HG02588 (cell line): ENCODE results near the gene FOSL2.

Experiments used
- ATAC-seq: cut with Tn5 transposase; IDR thresholded peaks from one replicate; pipeline ENCODE4 v1.9.1; 2021; ENCODE audit warnings: mild to moderate bottlenecking, moderate library complexity; ENCODE audit not compliant: unreplicated experiment

The FOSL2 gene

DNA sequence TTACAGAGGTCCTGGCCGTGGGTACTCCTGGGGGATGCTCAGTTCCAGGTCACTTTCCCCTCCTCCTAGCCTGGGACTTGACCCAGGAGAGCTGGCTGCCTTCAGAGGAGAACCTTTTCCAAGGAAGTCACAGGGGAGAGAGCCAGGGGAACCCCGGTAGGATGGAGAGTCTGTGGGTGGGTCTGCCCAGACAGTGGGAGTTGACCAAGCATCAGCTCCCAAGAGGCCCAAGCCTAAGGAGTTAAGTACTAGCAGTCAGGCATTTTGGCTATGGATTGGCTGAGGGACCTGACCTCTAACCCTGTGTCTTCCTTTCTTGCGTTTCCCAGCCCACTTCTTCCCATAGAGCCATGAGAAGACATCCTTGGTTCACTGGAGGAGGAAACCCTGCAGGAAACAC, 54.4 kb downstream of the FOSL2 start:
- no peak for ATAC-seq

GRCh38 chr2:28447943-28448792, 55.5 kb downstream of the FOSL2 start:
- ATAC-seq: no peak

DNA sequence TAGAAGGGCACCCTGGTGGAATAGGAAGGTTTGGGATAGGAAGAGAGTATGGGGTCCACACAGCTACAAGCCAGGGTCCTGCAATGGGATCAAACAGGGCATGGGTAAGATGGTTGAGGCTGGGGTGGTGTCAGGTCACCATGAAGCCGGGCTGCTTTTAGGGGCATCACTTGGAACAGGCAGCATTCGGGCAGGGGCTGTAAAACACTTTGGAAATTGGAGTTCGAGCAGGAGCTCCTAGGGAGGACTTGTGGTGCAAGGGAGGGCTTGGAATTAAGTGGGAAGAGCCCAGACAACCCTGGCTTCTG, 56.1 kb downstream of the FOSL2 start:
- no peak for ATAC-seq

DNA sequence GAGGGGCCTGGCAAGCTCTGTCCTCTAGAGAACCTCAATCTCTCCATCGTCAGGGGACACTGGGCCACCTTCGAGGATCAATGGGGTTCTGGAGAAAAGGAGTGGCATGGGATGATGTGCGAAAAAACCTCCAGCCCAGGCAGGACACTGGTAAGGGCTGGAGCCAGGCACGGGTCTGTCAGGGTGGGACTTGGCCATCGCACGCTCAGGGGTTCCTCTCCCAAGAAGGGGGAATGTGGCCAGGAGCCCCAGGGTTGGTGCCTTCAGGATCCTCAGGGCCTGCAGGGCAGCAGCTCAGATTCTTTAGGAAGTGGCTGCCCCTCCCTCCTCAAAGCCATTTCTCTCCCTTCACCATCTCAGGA, 56.4 kb downstream of the FOSL2 start:
- no peak for ATAC-seq

- no peak for ATAC-seq
Measured at GRCh38 chr2:28449488-28450395, 57.1 kb downstream of the FOSL2 start.

DNA sequence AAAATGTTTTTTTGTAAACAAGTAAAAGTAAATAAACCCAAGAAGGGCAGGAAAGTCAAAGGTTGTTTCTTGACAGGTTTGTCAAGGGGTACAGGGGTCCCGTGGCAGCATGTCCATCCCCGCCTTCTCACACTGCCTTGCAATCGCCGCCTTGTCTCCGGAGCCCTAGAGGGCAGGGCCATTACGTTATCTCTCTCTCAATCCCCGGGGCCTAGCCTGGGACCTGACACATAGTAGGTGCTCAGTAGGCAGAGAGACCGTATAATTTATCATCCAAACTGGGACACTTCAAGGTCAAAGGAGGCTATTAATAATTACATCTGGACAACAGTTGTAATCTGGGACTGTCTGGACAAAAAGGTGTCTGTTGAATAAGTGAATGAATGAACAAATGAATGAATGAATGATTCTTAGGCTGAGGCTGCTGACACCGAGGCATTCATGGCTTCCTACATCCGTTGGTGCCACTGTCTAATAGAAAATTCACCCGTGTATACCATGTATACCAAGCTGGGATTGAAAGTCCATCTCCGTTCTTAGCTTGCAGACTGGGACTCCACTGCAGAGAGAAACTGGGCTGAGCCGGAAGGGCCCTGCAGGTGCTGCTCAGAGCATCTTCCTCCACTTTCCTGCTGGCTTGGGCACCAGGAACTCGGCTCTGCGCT, 58.4 kb downstream of the FOSL2 start:
- ATAC-seq: no peak

DNA sequence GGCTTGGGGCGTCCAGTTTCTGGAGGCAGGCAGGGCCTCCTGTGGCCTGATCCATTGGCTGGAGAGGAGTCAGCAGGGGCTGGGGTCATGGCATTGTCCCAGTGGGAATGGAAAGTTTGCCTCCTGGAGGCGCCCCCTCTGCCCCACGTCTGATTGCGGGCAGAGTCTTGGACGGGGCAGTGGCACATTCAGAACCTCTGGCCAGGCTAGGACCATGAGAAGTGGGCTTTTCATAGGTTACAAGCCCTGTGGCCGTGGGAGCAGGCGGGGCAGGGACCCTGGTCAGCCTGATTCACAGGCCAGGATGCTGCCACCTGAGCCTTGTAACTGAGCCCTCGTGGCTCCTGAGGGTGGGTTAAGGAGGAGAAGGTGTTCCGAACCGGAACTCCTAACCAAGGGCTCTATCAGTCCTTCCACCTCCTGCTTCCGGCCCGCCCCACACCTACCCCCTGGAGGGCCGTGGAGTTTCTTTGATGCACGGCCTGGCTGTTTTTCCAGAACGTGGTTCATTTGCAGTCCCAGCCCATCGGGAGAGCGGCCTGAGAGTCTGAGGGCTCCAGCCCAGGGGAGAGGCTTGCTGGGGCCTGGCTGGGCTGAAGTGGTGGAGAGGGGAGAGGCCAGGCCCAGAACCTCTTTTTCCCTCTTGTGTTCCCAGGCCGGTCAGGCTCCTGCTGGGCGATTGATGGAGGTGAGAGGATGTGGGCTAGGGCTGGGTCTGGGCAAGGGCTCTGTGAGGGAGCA, 59.3 kb downstream of the FOSL2 start:
- no peak for ATAC-seq

GRCh38 chr2:28452534-28453081, 60.0 kb downstream of the FOSL2 start:
- no peak for ATAC-seq

DNA sequence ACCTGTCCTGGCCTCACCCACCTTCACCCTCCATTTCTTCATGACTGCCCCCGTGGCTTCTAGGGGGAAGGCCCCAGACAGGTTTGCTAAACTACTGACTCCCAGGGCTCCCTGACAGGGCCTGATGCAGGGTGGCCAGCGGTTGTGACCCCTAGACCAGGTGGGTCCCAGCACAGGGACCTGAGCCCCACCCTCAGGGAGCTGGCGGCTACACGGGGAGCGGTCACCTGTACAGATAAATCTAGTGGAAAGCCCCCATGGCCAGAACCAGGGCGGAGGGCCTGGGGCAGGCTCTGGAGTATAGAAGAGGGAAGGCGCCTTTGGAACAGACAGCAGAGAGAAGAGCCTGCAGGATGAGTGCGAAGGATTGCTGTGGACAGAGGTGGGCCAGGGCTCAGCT, 60.7 kb downstream of the FOSL2 start:
- no peak for ATAC-seq

GRCh38 chr2:28454016-28454930, 61.6 kb downstream of the FOSL2 start:
- no peak for ATAC-seq

- ATAC-seq: no peak
Measured at GRCh38 chr2:28457237-28457636, 64.6 kb downstream of the FOSL2 start.

DNA sequence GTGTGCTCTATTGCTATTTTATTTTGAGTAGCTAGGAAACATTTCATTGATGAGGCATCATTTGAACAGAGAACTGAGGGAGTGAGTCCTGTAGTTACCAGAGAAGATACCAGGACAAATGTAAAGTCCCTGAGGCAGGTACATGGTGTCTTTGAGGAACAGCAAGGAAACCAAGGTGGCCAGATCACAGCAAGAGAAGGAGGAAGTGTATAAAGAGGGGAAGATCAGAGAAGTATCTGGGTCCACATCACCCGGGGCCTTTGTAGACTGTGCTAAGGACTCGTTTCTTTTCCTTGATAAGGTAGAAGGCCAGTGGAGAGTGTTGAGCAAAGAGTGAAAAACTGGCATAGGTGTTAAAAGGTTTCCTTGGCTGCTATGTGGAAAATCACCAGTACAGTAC, 68.4 kb downstream of the FOSL2 start:
- ATAC-seq: no peak

- ATAC-seq: no peak
Measured at GRCh38 chr2:28462122-28462521, 69.5 kb downstream of the FOSL2 start.

DNA sequence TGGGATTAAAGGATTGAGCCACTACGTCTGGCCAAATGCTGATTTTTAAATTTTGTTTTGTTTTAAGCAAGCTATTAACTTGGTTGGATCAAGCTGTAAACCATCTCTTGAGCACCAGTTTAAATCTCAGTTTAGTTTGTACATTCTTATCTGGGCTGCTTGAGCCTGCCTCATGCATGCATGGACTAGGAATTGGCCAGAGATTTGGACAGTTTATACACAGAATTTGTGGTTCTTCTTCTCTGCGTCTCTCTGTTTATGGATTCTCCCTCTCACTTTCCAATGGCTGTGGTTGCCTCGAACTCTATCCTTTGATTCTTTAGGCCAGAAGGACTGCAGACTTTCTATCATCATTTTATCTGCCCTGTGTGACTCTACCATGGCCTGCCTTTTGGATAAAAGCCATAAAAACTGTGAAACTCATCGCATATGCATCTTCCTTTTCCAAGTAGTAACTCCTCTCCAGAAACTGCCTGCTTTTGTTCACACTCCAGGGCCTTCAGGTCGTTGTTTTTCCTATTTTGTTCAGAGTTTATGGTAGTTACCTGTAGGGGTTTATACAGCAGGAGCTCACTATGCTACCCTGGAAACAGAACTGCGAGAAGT, 70.7 kb downstream of the FOSL2 start:
- ATAC-seq: no peak

DNA sequence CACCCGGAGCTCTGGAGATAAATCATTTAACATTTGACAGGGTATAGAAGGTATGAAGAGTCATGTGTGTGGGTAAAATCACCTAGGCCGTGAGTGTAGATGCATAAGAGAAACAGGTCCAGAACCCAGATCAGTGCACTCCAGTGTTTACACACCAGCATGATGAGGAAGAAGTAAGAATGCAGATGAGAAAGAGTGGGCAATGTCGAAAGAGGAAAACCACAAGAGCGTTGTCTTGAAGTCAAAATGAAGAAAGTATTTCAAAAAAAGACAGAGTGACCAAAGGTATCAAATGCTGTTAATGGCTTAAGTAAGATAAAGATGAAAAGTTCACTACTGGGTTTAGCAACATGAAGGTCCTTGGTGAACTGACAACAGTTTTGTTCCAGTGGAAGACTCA, 71.2 kb downstream of the FOSL2 start:
- no peak for ATAC-seq

DNA sequence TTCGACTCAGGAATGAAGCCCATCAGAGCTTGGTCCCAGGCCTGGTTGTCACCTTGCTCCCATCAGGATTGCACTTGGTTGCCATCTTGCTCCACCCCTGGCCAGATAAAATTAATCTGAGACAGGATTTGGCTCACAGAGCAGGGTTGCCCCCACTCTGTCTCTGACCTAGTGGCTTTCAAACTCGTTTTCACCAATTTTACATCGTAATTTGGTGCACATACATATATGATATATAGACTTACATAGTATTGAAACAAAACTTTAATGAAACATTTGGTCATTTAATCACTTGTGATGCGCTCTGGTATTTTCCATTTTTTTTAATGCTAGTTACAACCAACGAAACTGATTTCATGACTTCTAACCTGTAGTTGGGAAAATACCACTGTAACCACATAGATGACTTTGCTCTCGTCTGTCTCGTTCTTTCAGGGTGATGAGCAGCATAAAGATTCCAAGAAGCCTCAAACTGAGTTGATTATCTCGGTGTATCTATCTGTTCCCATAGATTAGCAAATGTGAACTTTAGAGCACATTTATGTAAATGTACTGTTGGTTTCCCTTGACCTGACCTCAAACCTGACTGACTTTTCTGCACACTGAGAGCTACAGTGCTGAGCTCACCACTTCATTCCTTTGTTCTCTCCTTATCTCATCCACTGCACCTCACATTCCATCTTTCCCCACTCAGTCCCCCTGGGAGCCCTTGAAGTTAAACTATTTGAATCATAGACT, 72.7 kb downstream of the FOSL2 start:
- no peak for ATAC-seq
